ENCODE measurements around the gene MCM3AP.
"Not testable (repeated sequence)": the region's sequence is repeated elsewhere in the genome, so short reads cannot be mapped to it uniquely, and the experiment has no call there.

Gene MCM3AP

DNA sequence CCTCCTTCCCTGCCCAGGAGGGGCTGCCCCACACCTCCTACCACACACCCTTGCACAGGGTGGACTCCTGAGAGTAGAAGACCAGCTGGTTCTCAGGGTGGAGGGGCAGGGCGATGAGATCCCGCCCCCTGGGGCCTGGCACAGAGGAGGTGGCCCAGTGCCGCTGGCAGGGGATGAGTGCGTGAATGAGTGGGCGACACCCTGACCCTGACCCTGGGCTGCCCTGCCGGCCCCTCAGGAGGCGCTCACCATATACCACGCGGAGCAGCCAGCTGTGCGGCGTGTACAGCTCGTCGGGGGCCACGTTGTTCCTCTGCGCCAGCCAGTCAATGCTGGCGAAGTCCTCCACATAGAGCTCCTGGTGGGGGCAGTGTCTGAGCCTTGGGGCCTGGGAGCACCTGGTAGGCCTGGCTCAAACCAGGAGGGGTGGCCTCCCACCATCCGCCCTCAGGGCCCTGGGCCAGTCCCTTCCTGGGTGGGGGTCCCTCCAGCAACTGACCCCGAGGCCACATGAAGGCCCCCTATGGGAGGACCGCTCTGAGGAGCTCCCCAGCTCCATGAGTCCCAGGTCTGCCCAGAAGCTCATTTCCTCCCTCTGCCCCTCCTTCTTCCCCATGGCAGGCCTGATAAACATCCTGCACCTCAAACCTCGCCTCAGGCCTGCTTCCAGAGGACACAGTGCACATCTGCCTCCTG, 69.8 kb downstream of the MCM3AP start:
- no peak for DNase-seq

DNA sequence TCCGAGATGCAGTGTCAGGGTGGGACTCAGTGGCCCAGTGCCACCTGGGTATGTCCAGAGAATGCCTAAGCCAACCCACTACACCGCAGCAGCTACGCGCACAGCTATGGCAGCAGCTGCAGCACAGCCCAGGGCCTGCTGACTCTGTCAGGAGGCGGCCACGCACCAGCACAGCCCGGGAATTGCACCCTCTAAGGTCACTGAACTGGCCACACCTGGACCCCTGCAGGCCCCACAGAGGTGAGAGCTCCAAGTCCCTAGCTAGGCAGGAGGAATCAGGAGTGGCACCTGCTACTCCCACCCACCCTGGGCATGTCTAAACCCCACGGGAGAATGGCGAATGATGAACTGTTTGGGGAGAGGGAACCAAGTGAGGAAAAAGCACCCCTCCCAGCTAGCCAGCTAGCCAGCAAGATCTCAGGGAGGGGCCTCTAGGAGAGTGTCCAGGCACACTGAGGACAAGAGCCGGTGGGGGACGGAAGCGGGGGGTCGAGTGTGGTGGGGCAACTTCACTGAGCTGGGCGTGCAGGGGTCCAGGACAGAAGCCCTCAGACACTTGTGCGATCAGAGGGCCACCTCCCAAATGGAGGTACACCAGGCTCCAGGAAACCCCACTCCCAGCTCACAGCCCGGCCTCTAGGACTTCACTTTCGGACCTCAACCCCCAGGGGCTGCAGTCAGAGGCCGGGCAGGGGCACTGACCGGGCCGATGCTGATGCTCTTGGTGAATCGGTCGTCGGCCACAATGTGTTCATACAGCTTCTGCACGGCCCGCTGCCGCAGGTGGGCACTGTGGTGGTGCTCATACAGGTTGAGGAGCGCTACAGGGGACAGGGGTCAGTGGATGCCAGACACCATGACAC, 70.7 kb downstream of the MCM3AP start:
- no peak for DNase-seq

DNA sequence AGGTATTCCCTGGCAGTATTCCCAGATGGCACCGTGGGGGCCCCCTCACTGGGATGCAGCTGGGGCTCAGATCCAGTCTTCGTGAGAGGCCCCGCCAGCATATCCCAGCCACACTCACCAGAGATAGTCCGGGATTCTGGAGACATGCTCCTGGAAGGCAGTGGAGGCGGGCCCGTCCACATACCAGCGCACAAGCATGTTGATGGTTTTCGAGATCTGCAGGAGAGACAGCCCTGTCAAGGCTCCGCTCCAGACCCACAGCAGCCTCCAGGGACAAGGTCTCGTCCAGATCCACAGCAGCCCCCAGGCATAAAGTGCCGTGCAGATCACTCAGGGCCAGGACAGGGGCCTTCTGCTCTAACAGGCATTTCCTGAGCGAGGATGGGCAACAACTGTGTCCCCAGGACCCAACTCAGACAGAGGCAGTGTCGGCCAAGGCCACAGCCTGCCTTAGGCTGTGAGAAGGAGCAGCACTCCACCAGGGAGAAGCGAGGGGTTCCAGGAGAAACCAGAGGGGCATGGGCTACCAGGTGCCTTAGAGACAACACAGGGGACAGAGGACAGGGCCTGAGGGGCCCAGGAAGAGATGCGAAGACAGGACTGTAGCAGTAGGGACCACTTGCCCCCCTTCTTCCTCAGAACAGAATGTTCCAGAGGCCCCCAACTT, 71.7 kb downstream of the MCM3AP start:
- no peak for DNase-seq

DNA sequence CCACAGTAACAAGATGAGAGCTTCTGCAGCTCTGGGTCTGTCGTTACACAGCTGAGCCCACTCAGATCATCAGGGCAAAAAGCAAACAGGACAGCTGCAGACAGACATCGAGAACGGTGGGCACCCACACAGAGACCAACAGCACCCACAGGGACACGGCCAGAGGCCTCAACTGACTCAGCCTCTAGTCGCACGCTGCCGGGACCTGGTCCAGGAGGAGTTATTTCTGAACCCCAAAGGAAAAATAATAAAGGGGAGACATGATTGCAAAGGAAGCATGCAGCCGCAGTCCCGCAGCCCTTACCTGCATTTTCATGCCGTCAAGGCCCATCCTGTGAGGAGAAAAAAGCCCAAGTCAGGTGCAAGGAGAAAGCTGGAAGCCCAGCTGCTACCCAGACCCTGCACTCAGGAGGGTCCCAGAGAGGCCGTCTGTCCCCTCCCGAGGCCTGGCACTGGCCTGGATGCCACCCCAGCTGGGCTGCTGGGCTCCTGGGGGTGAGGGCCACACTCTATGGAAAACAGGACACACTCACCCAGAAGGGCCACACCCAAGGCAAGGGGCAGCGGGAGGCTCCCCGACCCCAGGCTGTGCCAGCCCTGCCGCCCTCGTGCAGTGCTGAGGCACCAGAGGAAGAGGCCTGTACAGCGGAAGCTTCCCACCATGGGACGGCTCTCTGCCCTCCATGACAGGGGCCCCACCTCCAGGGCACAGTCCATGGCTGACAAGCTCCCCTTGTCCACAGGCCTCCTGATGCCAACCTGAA, 72.5 kb downstream of the MCM3AP start:
- DNase-seq: no peak

DNA sequence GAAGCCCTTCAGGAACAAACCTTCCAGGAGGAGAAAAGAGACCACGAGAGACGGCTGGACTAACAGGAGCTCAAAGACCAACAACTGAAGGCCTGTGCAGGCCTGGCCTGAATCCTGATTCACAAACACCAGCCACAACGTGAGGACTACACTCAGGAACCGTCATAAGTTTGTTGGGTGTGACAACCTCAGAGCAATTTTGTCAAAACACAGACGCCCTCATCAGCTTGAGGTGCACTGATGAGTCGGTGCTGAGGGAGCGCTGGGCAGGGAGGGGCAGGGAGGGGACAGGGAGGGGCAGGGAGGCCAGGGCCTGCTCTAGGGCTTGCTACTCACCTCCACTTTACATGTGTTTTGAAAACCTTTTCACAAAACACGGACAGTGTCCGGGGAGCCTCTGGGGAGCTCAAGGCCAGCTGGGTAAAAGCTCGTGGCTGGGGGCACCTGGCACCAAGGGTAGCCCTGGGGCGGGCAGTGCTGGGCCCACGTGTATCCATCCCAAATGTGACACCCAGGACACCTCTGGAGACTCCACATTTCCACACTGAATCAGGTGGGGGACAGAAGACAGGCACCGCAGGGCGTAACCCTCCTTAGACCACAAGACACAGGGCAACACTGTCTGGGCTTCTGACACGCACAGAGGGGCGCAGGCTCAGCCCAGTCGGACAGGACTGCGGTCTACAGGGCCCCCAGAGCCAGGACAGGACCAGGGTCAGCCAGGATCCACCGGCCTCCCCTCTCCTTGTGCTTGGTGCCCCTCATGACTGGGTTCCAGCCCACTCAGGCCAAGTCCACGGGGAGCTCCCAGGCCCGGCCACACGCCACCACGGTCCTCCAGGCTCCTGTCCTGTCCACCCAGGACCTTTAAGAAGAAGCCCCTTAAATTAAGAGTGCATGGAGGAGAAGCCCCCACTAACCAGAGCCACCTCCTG, 73.4 kb downstream of the MCM3AP start:
- DNase-seq: no peak

DNA sequence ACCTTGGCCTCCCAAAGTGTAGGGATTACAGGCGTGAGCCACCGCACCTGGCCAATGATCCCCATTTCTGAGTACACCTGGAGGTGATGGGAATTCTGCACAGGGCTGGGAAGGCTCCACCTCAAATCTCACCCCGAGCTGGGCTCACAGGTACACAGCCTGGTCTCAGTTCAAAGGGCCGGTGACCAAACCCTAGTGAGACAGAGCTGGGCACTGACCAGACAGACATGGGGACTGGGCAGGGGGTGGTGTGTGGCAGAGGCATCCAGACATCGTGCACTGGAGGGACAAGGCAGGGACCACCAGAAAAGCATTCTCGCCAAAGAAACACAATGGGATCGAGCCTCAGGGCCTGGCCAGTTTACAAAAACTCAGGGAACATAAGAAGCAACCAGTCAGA, 74.0 kb downstream of the MCM3AP start:
- DNase-seq: no peak

DNA sequence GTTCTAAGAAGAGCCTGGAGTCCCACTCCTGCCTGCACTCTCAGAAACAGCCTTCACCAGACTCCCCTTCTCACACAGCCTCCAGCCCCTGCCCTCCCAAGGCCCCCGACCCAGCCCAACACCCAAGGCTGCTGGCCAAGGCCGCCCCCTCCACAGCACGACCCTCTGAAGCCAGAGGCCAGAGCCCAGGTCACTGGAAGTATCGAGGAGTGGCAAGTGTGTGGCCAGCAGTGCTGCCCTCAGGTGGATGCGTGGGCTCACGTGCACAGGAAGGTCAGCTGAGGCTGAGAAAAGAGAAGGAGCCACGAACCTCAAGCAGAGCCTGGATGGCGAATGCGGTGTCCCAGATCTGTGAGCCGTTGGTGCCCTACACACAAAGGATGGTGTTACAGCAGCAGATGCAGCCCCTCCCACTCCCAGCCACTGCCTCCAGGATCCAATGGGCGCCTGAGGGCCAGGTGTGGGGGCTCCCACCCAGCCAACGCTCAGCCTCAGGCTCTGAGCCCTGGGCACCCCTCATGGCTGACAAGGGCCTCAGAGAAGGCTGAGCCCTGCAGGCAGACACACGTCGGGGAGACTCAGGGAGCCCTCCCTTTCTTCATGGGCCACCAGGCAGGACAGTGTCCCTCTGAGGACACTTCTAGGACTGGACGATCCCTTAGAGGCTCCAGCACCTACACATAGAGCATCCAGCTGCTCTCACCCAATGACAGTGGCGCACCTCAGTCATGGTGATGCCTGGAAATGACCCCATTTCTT, 74.9 kb downstream of the MCM3AP start:
- DNase-seq: no peak

DNA sequence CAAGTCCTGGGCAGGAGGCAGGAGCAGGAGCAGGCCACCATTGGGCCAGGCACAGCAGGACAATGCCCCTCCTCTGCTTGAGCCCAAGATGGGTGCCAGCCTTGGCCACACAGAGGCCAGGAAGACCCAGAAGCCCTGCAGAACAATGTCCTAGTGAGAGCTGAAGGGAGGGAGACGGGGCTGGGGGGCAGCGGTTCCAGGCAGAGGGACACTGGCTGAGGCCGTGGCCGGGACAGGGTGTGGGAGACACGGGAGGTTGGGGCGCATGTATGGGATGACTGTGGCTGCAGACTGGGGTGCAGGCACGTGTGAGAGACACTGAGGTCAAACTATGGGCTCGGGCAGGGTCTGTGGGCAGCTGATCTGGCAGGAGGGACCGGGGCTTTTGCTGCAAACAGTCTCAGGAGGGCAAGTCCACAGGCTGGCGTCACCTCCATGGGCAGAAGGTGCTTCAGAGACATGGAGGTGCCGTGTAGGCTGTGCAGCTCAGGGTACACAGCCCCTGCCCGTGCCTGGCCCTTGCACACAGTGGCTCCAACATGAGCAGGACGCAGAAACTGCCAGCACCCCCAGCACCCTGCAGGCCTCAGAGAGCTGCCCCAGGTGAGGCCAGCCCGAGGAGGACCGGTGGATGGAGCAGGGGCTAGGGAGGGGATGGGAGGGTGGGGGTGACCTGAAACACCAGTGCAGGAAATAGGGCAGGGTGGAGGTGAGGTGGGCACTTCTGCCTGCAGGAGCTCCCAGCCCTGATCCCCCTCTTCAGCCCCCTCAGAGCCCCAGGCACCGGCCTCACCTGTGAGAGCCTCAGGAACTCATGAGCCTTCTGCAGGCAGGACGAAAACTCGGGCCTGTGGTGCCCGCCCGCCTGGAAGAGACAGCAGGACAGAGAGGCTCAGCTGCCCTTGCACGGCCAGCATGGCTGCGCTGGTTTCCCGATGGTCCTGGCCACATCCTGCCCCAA, 76.4 kb downstream of the MCM3AP start:
- DNase-seq: no peak

DNA sequence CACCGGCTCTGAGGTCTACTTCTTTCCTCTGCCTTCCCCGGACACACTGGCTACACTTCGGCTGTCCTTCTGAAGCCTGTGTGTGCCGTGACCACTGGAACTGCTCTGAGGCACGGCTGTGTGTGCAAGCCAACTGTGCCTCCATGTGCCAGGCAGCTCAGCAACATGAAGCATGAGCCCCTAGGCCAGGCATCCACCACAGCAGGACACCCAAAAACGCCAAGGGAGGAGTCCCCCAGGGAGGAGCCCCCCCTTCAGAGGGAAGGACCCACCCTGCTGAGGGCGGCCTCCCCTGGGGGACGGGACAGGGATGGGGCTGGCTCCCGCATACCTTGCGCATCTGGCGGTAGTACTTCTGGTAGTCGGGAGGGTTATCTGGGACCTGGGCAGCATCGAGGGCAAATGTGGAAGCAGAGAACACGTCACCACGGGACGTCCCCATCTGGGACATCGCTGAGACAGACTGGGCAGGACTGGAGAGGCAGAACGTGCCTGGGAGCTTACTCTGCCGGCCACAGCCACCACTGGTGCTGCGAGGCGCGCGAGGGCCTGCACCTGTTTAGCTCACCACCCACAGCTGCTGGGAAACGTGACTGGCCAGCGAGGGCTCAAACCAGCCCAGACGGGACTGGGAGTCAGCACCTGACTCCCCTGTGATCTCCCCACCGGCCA, 77.4 kb downstream of the MCM3AP start:
- DNase-seq: no peak

DNA sequence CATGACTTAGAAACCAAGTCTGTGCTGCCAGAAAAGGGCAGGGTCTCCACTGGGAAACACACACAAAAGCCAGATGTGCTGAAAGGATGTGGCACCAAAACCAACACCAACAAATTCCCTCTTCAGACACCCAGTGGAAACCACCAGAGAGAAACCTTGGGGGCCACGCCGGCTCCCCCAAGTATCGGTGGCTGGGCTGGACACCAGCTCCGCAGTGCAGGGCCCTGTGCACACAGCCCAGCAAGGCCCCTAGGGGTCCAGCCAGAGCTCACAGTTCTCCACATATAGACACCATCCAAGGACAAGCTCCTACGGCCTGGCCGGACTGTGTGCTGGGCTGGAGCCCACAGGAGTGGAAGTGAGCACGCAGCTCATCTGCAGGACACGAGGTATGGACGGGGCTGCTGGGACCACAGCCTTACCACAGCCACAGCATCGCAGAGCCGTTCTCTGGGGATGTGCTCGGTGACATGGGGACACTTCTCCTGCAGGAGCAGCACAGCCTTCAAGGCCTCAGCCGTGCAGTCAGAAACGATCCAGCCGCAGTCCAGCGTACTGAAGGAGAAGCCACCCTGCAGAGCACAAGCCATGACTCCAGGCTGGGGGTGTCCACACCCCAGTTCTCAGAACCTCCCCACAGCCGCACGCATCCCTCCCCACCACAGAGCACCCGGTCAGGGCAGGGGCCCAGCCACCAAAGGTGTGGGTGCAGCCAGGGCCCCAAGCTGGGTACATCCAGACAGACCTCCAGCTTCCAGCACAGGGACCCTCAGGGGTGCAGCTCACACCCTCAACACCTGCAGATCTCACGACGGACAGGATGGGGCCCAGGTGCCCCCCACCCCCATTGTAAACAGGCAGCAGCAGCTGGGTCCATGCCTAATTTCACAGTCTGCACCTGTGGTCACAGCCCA, 78.1 kb downstream of the MCM3AP start:
- DNase-seq: no peak

DNA sequence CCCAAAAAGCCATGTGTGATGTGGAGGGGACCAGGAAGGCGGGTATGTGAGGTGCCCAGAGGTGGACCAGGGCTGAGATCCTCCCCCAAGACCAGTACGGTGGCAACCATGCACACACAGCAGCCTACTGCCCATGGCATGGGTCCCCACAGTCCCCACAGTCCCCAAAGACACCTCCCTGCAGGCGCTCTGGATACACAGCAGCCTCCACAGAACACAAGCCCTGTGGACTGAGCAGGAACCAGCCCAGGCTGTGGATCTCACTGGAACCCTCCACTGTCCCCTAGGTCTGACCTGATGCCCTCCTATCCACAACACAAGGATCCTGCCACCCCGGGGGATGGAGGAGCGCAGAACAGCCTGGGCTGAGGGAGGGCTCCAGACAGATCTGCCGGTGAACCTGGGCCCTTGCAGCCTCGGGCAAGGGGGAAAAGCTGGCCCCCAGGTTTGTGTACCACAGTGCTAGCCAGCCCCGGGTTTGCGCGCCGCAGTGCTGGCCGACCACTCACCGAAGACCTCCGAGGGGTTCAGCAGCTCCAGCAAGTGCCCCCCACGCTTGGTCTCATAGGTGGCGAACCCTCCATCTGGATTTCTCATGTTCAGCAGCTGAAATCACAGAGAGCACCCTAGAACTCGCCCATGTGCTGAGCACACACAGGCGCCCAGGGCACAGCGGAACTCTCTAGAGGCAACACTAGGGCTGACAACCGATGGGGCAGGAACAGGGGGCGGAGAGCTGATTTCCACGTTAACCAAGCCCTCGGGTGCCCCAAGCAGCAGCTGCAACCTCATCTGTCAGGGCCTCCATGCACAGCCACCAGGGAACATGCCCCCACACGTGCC, 79.0 kb downstream of the MCM3AP start:
- no peak for DNase-seq

DNA sequence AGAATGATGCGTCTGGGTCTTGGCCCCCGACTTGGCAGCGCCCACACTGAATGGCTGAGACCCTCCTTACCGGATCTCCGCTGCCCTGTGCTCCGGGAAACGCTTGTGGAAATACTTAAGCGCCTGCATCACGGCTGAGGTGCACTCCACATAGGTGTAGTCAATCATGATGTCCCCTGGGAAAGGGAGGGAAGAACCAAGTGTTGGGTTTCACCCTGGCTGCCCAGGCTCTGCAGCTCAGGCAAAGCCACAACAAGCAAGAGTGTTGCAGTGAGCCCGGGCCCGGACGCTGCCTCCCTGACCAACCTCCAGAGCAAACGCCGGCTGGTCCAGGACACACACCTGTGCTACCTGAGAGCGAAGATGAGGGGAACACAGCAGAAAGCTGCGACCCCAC, 79.6 kb downstream of the MCM3AP start:
- no peak for DNase-seq

DNA sequence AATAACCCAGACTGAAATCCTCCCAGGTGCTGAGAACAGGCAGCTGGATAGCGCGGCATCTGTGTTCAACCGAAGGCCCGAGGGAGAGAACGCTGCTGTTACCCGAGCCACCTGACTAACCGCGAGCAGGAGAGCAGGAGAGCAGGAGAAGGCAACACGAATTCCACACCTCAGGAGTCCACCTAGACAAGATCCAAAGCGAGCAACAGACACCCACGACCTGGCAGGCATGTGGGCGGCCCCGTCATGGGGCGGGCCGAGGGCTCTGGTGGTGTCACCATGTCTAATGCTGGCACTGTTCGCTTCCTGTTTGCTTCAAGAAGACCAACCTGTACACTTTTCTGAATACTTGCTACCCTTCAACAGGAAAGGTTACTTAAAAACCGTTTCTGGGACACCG, 80.2 kb downstream of the MCM3AP start:
- DNase-seq: no peak

DNA sequence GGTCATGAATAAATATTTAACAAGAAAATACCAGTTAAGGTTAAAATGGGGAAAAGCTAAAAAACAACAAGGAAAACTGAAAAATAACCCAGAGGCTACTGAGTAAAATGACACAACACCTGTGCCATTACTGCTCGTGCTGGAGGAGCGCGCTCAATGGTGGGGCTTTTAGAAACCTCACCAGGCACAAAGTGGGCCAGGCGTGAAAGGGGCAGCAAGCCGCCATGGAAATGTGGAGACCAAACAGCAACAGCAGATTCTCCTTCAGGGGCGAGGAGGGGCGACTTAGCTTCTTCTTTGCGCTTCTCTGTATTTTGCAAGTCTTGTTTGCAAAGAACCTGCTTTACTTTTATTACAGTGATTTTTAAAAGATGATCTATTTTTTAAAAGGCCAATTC, 82.2 kb downstream of the MCM3AP start:
- DNase-seq: no peak

DNA sequence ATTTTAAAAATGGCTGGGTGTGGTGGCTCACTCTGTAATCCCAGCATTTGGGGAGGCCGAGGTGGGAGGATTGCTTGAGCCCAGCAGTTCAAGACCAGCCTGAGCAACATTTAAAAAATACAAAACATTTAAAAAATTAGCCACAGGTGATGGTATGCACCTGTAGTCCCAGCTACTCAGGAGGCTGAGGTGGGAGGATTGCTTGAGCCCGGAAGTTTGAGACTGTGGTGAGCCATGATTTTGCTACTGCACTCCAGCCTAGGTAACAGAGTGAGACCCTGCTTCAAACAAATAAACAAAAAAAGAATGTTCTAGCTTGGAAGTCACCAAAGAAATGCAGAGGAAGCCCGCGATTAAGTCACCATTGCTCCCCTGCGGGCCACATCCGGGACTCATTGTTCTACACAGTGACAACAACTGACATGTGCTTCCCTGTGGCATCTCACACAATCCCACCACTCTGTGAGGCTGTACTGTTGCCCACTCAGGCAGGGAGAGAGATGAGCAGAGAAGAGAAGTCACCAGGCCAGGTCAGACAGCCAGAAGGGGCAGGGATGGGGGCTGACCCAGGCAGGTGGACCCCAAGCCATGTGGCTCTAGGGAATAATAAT, 82.7 kb downstream of the MCM3AP start:
- no peak for DNase-seq

DNA sequence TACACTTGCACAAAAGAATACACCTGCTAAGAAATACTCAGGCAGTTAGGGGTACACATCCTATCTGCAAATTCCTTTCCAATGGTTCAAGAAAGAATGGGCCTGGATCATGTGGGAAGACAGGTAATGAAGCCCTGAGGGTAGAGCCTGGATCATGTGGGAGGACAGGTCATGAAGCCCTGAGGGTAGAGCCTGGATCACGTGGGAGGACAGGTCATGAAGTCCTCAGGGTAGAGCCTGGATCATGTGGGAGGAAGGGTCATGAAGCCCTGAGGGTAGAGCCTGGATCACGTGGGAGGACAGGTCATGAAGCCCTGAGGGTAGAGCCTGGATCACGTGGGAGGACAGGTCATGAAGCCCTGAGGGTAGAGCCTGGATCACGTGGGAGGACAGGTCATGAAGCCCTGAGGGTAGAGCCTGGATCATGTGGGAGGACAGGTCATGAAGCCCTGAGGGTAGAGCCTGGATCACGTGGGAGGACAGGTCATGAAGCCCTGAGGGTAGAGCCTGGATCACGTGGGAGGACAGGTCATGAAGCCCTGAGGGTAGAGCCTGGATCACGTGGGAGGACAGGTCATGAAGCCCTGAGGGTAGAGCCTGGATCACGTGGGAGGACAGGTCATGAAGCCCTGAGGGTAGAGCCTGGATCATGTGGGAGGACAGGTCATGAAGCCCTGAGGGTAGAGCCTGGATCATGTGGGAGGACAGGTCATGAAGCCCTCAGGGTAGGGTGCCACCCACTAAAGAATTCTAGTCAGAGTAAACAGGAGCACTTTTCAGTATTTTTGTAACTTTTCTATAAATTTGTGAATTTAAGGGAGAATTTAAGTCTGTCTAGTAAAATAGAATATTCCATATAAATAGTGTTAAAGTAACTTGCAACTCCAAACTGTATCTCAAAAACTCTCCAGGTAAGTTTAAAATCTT, 84.3 kb downstream of the MCM3AP start:
- not testable (repeated sequence) for DNase-seq
